K562 (cell line): ENCODE measurements around the gene MYLK4. TPM values are rescaled to one million over a fixed set of nuclear protein-coding genes. Genes with fewer than 3 reads are reported as not detected.

ENCODE experiments used
- ATAC-seq: fragments of 200-7000 bp; cut with Tn5 transposase; 3 replicates; pipeline ENCODE4 v1.9.1; 2020; ENCODE audit warnings: moderate library complexity
- BruUV-seq: library from RNA; stranded (reverse); fragments of 400-500 nt; replicated peaks from 2 replicates; lab custom pipeline; 2021; lab: Mats Ljungman, UMichigan
- CTCF ChIA-PET: fragments of 300-600 bp; formaldehyde crosslinking; extraction: SDS; loops from one replicate; lab custom pipeline; 2021; ENCODE audit warnings: low intra/inter-chr PET ratio; lab: Yijun Ruan, JAX
- POLR2A ChIA-PET: fragments of 300-600, 350-650 bp; sonication (Branson Sonifier 250); formaldehyde crosslinking; extraction: SDS; loops from one replicate; lab custom pipeline; 2021; ENCODE audit warnings: antibody characterized with exemption, inconsistent platforms; lab: Yijun Ruan, JAX
- DNase-seq, 4 experiments: peaks; one replicate each; pipeline versions ENCODE4 v3.0.0 to v3.0.0-alpha.2; 2011 to 2018; ENCODE audit warnings: low spot score in 3 of 4, mixed read lengths in 3 of 4; ENCODE audit errors: extremely low read depth in 1 of 4
- FAIRE-seq: peaks from 2 replicates; lab custom pipeline; 2011; peaks lifted over from hg19 to GRCh38; lab: Jason Lieb, UNC
- H2AFZ ChIP-seq: 2 replicates; pipeline ENCODE4 v1.6.0; 2011; ENCODE audit warnings: low read depth, low read length, control low read depth, inconsistent platforms
- H3K27ac ChIP-seq: fragments of 200-600 bp; 3 replicates; pipeline ENCODE4 v1.8.0; 2011; ENCODE audit warnings: low read depth, mild to moderate bottlenecking, control low read depth, inconsistent platforms, low read length, moderate library complexity, mixed read lengths; ENCODE audit errors: extremely low read depth
- H3K27me3 ChIP-seq, 2 experiments: fragments of 300-600 bp in 1 of 2; 2 replicates in 1 of 2; 3 replicates in 1 of 2; pipeline versions ENCODE4 v1.6.0 to v1.8.0; 2011; ENCODE audit warnings: inconsistent platforms in 2 of 2, low read length in 2 of 2, mild to moderate bottlenecking in 1 of 2, mixed read lengths in 1 of 2, moderate library complexity in 1 of 2; ENCODE audit not compliant: control insufficient read depth in 2 of 2, insufficient read depth in 2 of 2
- H3K36me3 ChIP-seq: fragments of 300-600 bp; 3 replicates; pipeline ENCODE4 v1.8.0; 2011; ENCODE audit warnings: mild to moderate bottlenecking, low read length, inconsistent platforms; ENCODE audit not compliant: control insufficient read depth, insufficient read depth
- H3K4me1 ChIP-seq, 2 experiments: fragments of 200-600 bp in 1 of 2; replicated peaks in 1 of 2; 2 replicates in 1 of 2; 3 replicates in 1 of 2; pipeline versions ENCODE4 v1.5.1 to v1.8.0; 2011; ENCODE audit warnings: inconsistent platforms in 2 of 2, low read length in 2 of 2, mild to moderate bottlenecking in 1 of 2, mixed read lengths in 1 of 2, moderate library complexity in 1 of 2; ENCODE audit not compliant: control insufficient read depth in 2 of 2, insufficient read depth in 2 of 2
- H3K4me2 ChIP-seq: 2 replicates; pipeline ENCODE4 v1.6.1; 2011; ENCODE audit warnings: low read length, control low read depth, inconsistent platforms, mixed read lengths; ENCODE audit not compliant: insufficient read depth
- H3K4me3 ChIP-seq: fragments of 200-600 bp; sonication (generic), shearing (Covaris generic); 2 replicates; pipeline ENCODE4 v1.5.1; 2016; ENCODE audit warnings: control low read depth, inconsistent platforms
- H3K79me2 ChIP-seq: fragments of 200-600 bp; 3 replicates; pipeline ENCODE4 v1.8.0; 2011; ENCODE audit warnings: low read length, inconsistent platforms; ENCODE audit not compliant: control insufficient read depth, insufficient read depth
- H3K9ac ChIP-seq, 2 experiments: 2 replicates each; pipeline versions ENCODE4 v1.6.0 to v1.6.1; 2011; ENCODE audit warnings: low read depth in 2 of 2, low read length in 2 of 2, control low read depth in 1 of 2, inconsistent platforms in 1 of 2, mild to moderate bottlenecking in 1 of 2, mixed read lengths in 1 of 2; ENCODE audit not compliant: insufficient read depth in 1 of 2
- H3K9me1 ChIP-seq: one replicate; pipeline ENCODE4 v1.6.0; 2011; ENCODE audit warnings: inconsistent platforms, mild to moderate bottlenecking, low read length, moderate library complexity; ENCODE audit not compliant: control insufficient read depth, insufficient read depth
- H3K9me3 ChIP-seq: replicated peaks from 2 replicates; pipeline ENCODE4 v1.5.1; 2011; ENCODE audit warnings: low read depth, low read length, inconsistent platforms; ENCODE audit not compliant: control insufficient read depth, insufficient read depth
- H4K20me1 ChIP-seq: replicated peaks from 2 replicates; pipeline ENCODE4 v1.6.1; 2011; ENCODE audit warnings: low read length, inconsistent platforms, mixed read lengths; ENCODE audit not compliant: control insufficient read depth, insufficient read depth
- ILK ChIP-seq: fragments of 450-650 bp; IDR thresholded peaks from 2 replicates; pipeline ENCODE4 v1.6.1; 2016; ENCODE audit warnings: missing genetic modification characterization, low read depth, mild to moderate bottlenecking, missing compliant biosample characterization, moderate library complexity, borderline replicate concordance
- MIER1 ChIP-seq: fragments of 450-650 bp; IDR thresholded peaks from 2 replicates; pipeline ENCODE4 v1.6.1; 2016; ENCODE audit warnings: antibody characterized with exemption, mild to moderate bottlenecking, low read depth
- MTA2 ChIP-seq: fragments of 450-650 bp; IDR thresholded peaks from 2 replicates; pipeline ENCODE4 v1.6.1; 2016; ENCODE audit warnings: low read depth
- MTF1 ChIP-seq: fragments of 250-450 bp; sonication (Bioruptor Pico); IDR thresholded peaks from 2 replicates; pipeline ENCODE4 v1.9.0; 2021; ENCODE audit warnings: moderate library complexity, mild to moderate bottlenecking, inconsistent platforms, borderline replicate concordance
- POLR3G ChIP-seq: IDR thresholded peaks from 2 replicates; pipeline ENCODE4 v1.6.1; 2011; ENCODE audit not compliant: insufficient read length, insufficient replicate concordance; ENCODE audit errors: extremely low read depth
- RB1 ChIP-seq: fragments of 450-650 bp; IDR thresholded peaks from 2 replicates; pipeline ENCODE4 v1.6.1; 2017; ENCODE audit warnings: low read depth, mild to moderate bottlenecking
- SMARCB1 ChIP-seq: IDR thresholded peaks from 2 replicates; pipeline ENCODE4 v1.6.1; 2011; ENCODE audit warnings: improper control_type of control experiment, low read depth; ENCODE audit not compliant: insufficient read length
- ZNF644 ChIP-seq: fragments of 200-800 bp; sonication (Bioruptor generic); IDR thresholded peaks from 2 replicates; pipeline ENCODE4 v1.6.1; 2016; ENCODE audit warnings: low read depth, missing genetic modification characterization, missing compliant biosample characterization
- ZNF717 ChIP-seq: fragments of 250-450 bp; sonication (Bioruptor Pico); IDR thresholded peaks from 2 replicates; pipeline ENCODE4 v1.5.0; 2021
- WGBS: fragments of 100-300 bp; shearing (Covaris generic); methylation state at CpG from one replicate; pipeline ENCODE4 v1.1.6; 2016; ENCODE audit warnings: low coverage, mixed read lengths; ENCODE audit not compliant: insufficient coverage; ENCODE audit errors: missing lambda C conversion rate; 5-methylcytosine and 5-hydroxymethylcytosine counted together
- in situ Hi-C: fragments of 300-500 bp; cut with MboI; formaldehyde crosslinking; loops from 4 replicates; pipeline ENCODE4 v1.15.0; 2018; ENCODE audit warnings: inconsistent platforms, mixed read lengths
- intact Hi-C: fragments of 100-400 bp; cut with micrococcal nuclease; formaldehyde crosslinking; loops from 2 replicates; pipeline ENCODE4 v1.14.2; 2022
- polyA plus RNA-seq, 8 experiments: library from polyadenylated mRNA; depleted of rRNA in 4 of 8; stranded (reverse) in 5 of 8; unstranded in 3 of 8; fragments of >200 nt; fragmentation: Nextera tagmentation in 2 of 8; fragmentation: Illumina TruSeq in 1 of 8; extraction: Ambion mirVana in 2 of 8; extraction: Trizol in 1 of 8; gene quantifications; 2 replicates each; pipeline versions ENCODE4 v1.2.1 to v1.2.3, GENCODE V29; 2011 to 2014; ENCODE audit warnings: inconsistent platforms in 1 of 8, missing spikeins in 1 of 8
- total RNA-seq, 7 experiments: library from RNA; depleted of rRNA in 6 of 7; stranded (reverse); fragments of >200 nt in 6 of 7; fragmentation: Illumina TruSeq in 2 of 7; extraction: Trizol in 2 of 7; gene quantifications; 2 replicates each; pipeline versions ENCODE4 v1.2.1 to v1.2.3, GENCODE V29; 2011 to 2021; ENCODE audit warnings: low replicate concordance in 1 of 7
- TF ChIP-seq, protein P1 (sequence below): sonication (generic); formaldehyde crosslinking; IDR thresholded peaks from 2 replicates; pipeline ENCODE4 v1.8.1; 2023; ENCODE audit warnings: mild to moderate bottlenecking, missing genetic modification reagents
- TF ChIP-seq, protein P2 (sequence below): sonication (generic); formaldehyde crosslinking; IDR thresholded peaks from 2 replicates; pipeline ENCODE4 v1.8.0; 2023; ENCODE audit warnings: missing genetic modification reagents, mild to moderate bottlenecking, borderline replicate concordance
- TF ChIP-seq, protein P3 (sequence below), 2 experiments: fragments of 450-650 bp in 1 of 2; IDR thresholded peaks; 2 replicates each; pipeline ENCODE4 v1.6.1; 2011 to 2017; ENCODE audit warnings: low read depth in 2 of 2, antibody characterized with exemption in 1 of 2, borderline replicate concordance in 1 of 2, low read length in 1 of 2, mild to moderate bottlenecking in 1 of 2, mixed read lengths in 1 of 2; ENCODE audit not compliant: control insufficient read depth in 1 of 2

The MYLK4 gene
- total and polyA plus RNA-seq, 9 of the 15 experiments (the other 6 are each of a cell fraction or from before 2014, with no cell fraction given), result 0.01 to 0.15 (median 0.06) TPM

DNA sequence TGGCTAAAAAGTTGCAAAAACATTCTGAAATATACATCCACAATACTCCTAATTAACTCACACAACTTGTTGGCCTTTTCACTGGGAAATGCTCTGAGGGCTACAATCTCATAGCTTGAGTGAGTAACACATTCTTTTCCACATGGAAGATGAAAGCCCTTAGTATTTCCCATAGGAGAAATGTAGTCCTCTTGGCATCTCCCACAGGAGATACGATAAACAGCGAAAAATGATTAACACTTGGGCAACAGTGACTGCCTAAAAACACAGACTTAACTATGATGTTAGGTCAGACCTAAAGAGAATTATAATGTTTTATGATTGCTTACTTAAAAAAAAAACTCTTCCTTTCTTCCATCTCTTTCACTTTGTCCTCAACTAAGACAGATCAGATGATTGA, 9.0 kb downstream of the MYLK4 start:
- Histone ChIP-seq H3K4me1 (peaks cover 5 to 15% of the 10 kb centered on the region in 2 experiments; a peak in 3 of 5 replicates), H3K4me2 (no peak overlapping the region), H3K4me3 (no peak overlapping the region), H3K9ac (no peak overlapping the region), H4K20me1 (no peaks in the 10 kb centered on the region), H3K9me3 (no peaks in the 10 kb centered on the region), H3K9me1 (no peaks in the 10 kb centered on the region), H3K79me2 (no peaks in the 10 kb centered on the region), H3K27me3 (no peaks in the 10 kb centered on the region), H3K36me3 (no peaks in the 10 kb centered on the region), H2AFZ (no peak overlapping the region), H3K27ac (no peak overlapping the region)
- ATAC-seq (no peak), DNase-seq (no peak), FAIRE-seq (no peak)
- ChIA-PET CTCF (no interaction called here), POLR2A (no interaction called here)
- in situ Hi-C loops, result no loop called here
- WGBS, result 75% methylated on average over 2 of the region's 2 CpGs
- BruUV-seq, result no TSS peak
- intact Hi-C loops, result loop anchor here (5.0 kb wide), 1 partner anchor 1144 kb away; no protein-coding TSS in a partner anchor
- TF ChIP-seq, protein P1, sequence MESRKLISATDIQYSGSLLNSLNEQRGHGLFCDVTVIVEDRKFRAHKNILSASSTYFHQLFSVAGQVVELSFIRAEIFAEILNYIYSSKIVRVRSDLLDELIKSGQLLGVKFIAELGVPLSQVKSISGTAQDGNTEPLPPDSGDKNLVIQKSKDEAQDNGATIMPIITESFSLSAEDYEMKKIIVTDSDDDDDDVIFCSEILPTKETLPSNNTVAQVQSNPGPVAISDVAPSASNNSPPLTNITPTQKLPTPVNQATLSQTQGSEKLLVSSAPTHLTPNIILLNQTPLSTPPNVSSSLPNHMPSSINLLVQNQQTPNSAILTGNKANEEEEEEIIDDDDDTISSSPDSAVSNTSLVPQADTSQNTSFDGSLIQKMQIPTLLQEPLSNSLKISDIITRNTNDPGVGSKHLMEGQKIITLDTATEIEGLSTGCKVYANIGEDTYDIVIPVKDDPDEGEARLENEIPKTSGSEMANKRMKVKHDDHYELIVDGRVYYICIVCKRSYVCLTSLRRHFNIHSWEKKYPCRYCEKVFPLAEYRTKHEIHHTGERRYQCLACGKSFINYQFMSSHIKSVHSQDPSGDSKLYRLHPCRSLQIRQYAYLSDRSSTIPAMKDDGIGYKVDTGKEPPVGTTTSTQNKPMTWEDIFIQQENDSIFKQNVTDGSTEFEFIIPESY (CRISPR knock-in tag), result no peak
- TF ChIP-seq MIER1 (no peak), ILK (tag) (no peak), ZNF717 (CRISPR knock-in tag) (no peak), ZNF644 (no peak), RB1 (no peak), MTF1 (CRISPR knock-in tag) (no peak), MTA2 (no peak), SMARCB1 (no peak), POLR3G (no peak)
- TF ChIP-seq, protein P2, sequence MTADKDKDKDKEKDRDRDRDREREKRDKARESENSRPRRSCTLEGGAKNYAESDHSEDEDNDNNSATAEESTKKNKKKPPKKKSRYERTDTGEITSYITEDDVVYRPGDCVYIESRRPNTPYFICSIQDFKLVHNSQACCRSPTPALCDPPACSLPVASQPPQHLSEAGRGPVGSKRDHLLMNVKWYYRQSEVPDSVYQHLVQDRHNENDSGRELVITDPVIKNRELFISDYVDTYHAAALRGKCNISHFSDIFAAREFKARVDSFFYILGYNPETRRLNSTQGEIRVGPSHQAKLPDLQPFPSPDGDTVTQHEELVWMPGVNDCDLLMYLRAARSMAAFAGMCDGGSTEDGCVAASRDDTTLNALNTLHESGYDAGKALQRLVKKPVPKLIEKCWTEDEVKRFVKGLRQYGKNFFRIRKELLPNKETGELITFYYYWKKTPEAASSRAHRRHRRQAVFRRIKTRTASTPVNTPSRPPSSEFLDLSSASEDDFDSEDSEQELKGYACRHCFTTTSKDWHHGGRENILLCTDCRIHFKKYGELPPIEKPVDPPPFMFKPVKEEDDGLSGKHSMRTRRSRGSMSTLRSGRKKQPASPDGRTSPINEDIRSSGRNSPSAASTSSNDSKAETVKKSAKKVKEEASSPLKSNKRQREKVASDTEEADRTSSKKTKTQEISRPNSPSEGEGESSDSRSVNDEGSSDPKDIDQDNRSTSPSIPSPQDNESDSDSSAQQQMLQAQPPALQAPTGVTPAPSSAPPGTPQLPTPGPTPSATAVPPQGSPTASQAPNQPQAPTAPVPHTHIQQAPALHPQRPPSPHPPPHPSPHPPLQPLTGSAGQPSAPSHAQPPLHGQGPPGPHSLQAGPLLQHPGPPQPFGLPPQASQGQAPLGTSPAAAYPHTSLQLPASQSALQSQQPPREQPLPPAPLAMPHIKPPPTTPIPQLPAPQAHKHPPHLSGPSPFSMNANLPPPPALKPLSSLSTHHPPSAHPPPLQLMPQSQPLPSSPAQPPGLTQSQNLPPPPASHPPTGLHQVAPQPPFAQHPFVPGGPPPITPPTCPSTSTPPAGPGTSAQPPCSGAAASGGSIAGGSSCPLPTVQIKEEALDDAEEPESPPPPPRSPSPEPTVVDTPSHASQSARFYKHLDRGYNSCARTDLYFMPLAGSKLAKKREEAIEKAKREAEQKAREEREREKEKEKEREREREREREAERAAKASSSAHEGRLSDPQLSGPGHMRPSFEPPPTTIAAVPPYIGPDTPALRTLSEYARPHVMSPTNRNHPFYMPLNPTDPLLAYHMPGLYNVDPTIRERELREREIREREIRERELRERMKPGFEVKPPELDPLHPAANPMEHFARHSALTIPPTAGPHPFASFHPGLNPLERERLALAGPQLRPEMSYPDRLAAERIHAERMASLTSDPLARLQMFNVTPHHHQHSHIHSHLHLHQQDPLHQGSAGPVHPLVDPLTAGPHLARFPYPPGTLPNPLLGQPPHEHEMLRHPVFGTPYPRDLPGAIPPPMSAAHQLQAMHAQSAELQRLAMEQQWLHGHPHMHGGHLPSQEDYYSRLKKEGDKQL (CRISPR knock-in tag), result no peak
- TF ChIP-seq, protein P3, sequence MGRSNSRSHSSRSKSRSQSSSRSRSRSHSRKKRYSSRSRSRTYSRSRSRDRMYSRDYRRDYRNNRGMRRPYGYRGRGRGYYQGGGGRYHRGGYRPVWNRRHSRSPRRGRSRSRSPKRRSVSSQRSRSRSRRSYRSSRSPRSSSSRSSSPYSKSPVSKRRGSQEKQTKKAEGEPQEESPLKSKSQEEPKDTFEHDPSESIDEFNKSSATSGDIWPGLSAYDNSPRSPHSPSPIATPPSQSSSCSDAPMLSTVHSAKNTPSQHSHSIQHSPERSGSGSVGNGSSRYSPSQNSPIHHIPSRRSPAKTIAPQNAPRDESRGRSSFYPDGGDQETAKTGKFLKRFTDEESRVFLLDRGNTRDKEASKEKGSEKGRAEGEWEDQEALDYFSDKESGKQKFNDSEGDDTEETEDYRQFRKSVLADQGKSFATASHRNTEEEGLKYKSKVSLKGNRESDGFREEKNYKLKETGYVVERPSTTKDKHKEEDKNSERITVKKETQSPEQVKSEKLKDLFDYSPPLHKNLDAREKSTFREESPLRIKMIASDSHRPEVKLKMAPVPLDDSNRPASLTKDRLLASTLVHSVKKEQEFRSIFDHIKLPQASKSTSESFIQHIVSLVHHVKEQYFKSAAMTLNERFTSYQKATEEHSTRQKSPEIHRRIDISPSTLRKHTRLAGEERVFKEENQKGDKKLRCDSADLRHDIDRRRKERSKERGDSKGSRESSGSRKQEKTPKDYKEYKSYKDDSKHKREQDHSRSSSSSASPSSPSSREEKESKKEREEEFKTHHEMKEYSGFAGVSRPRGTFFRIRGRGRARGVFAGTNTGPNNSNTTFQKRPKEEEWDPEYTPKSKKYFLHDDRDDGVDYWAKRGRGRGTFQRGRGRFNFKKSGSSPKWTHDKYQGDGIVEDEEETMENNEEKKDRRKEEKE (IDR thresholded peaks at IDR 0.05; ENCODE audit: borderline replicate concordance in 1 of 2, control insufficient read depth in 1 of 2, low read depth in 2 of 2, low read length in 1 of 2), result no peak
